H9 (cell line): Measurements from ENCODE around the gene ANKRD55. TPM values are rescaled to one million over a fixed set of nuclear protein-coding genes. Genes with fewer than 3 reads are reported as not detected.

ENCODE experiments used
- DNase-seq: peaks from one replicate; pipeline ENCODE4 v3.0.0-alpha.2; 2017
- H2AFZ ChIP-seq: one replicate; pipeline ENCODE4 v1.6.1; 2013; ENCODE audit warnings: mild to moderate bottlenecking, low read length, control low read depth, moderate library complexity
- H2AK5ac ChIP-seq: 2 replicates; pipeline ENCODE4 v1.6.1; 2013; ENCODE audit warnings: low read length, control low read depth, mixed read lengths; ENCODE audit not compliant: insufficient read length
- H2BK120ac ChIP-seq: one replicate; pipeline ENCODE4 v1.6.1; 2013; ENCODE audit warnings: low read depth, mild to moderate bottlenecking, low read length, control low read depth, inconsistent platforms; ENCODE audit not compliant: poor library complexity, severe bottlenecking
- H2BK12ac ChIP-seq: 2 replicates; pipeline ENCODE4 v1.6.1; 2013; ENCODE audit warnings: low read length, control low read depth, mixed read lengths, low read depth; ENCODE audit not compliant: insufficient read length
- H2BK15ac ChIP-seq: 2 replicates; pipeline ENCODE4 v1.6.1; 2013; ENCODE audit warnings: low read depth, low read length, control low read depth
- H2BK20ac ChIP-seq: one replicate; pipeline ENCODE4 v1.6.1; 2013; ENCODE audit warnings: low read depth, mild to moderate bottlenecking, low read length, control low read depth, inconsistent platforms; ENCODE audit not compliant: poor library complexity, severe bottlenecking
- H2BK5ac ChIP-seq: 2 replicates; pipeline ENCODE4 v1.6.1; 2013; ENCODE audit warnings: low read length, control low read depth, mixed read lengths; ENCODE audit not compliant: insufficient read length
- H3K14ac ChIP-seq: 2 replicates; pipeline ENCODE4 v1.6.1; 2013; ENCODE audit warnings: low read length, control low read depth; ENCODE audit not compliant: insufficient read depth
- H3K18ac ChIP-seq: 2 replicates; pipeline ENCODE4 v1.6.1; 2013; ENCODE audit warnings: low read depth, mild to moderate bottlenecking, mixed read lengths, low read length, control low read depth; ENCODE audit not compliant: insufficient read length
- H3K23ac ChIP-seq: 2 replicates; pipeline ENCODE4 v1.6.1; 2013; ENCODE audit warnings: low read length, control low read depth, mixed read lengths, low read depth; ENCODE audit not compliant: insufficient read length
- H3K23me2 ChIP-seq: 2 replicates; pipeline ENCODE4 v1.6.1; 2013; ENCODE audit warnings: low read depth, mild to moderate bottlenecking, mixed read lengths, low read length, control low read depth; ENCODE audit not compliant: insufficient read length, poor library complexity, severe bottlenecking
- H3K27ac ChIP-seq: 2 replicates; pipeline ENCODE4 v1.5.1; 2013; ENCODE audit warnings: low read length, control low read depth, mixed read lengths, low read depth; ENCODE audit not compliant: insufficient read length
- H3K27me3 ChIP-seq: 2 replicates; pipeline ENCODE4 v1.6.1; 2013; ENCODE audit warnings: low read length, control low read depth, inconsistent platforms; ENCODE audit not compliant: insufficient read depth
- H3K4ac ChIP-seq: 2 replicates; pipeline ENCODE4 v1.6.1; 2013; ENCODE audit warnings: low read depth, mild to moderate bottlenecking, control low read depth, inconsistent platforms, low read length, moderate library complexity
- H3K4me1 ChIP-seq: 2 replicates; pipeline ENCODE4 v1.6.1; 2013; ENCODE audit warnings: low read length, control low read depth, inconsistent platforms; ENCODE audit not compliant: insufficient read depth
- H3K4me2 ChIP-seq: 2 replicates; pipeline ENCODE4 v1.6.1; 2013; ENCODE audit warnings: low read length, control low read depth, mixed read lengths; ENCODE audit not compliant: insufficient read length, insufficient read depth
- H3K56ac ChIP-seq: 2 replicates; pipeline ENCODE4 v1.6.1; 2013; ENCODE audit warnings: low read depth, mild to moderate bottlenecking, mixed read lengths, low read length, control low read depth; ENCODE audit not compliant: insufficient read length
- H3K79me1 ChIP-seq: 2 replicates; pipeline ENCODE4 v1.6.1; 2013; ENCODE audit warnings: low read depth, mild to moderate bottlenecking, moderate library complexity, low read length, control low read depth, inconsistent platforms; ENCODE audit not compliant: insufficient read depth, poor library complexity, severe bottlenecking
- H3K79me2 ChIP-seq: 2 replicates; pipeline ENCODE4 v1.6.1; 2013; ENCODE audit warnings: low read length, control low read depth, inconsistent platforms; ENCODE audit not compliant: insufficient read depth
- H3K9ac ChIP-seq: 2 replicates; pipeline ENCODE4 v1.6.1; 2013; ENCODE audit warnings: low read length, control low read depth, mixed read lengths; ENCODE audit not compliant: insufficient read length; ENCODE audit errors: extremely low read depth
- H3K9me3 ChIP-seq: one replicate; pipeline ENCODE4 v1.6.1; 2013; ENCODE audit warnings: low read depth, low read length, inconsistent platforms; ENCODE audit not compliant: control insufficient read depth
- H3T11ph ChIP-seq: one replicate; pipeline ENCODE4 v1.6.1; 2013; ENCODE audit warnings: mild to moderate bottlenecking, low read length, control low read depth, inconsistent platforms
- H4K20me1 ChIP-seq: one replicate; pipeline ENCODE4 v1.6.1; 2013; ENCODE audit not compliant: control insufficient read depth, insufficient read length, insufficient read depth
- H4K5ac ChIP-seq: 2 replicates; pipeline ENCODE4 v1.6.1; 2013; ENCODE audit warnings: low read depth, mild to moderate bottlenecking, mixed read lengths, low read length, control low read depth; ENCODE audit not compliant: insufficient read length
- H4K8ac ChIP-seq: replicated peaks from 2 replicates; pipeline ENCODE4 v1.6.1; 2013; ENCODE audit warnings: low read length, control low read depth, mixed read lengths, low read depth; ENCODE audit not compliant: insufficient read length
- H4K91ac ChIP-seq: 2 replicates; pipeline ENCODE4 v1.6.1; 2013; ENCODE audit warnings: low read depth, mild to moderate bottlenecking, moderate library complexity, mixed read lengths, low read length, control low read depth; ENCODE audit not compliant: insufficient read length
- H3K27ac Mint-ChIP-seq, 3 experiments: 2 replicates in 2 of 3; 3 replicates in 1 of 3; pipeline ENCODE4 v1.8.0; 2020 to 2021; ENCODE audit warnings: mixed read lengths in 3 of 3, mild to moderate bottlenecking in 1 of 3, moderate library complexity in 1 of 3
- H3K27me3 Mint-ChIP-seq: 2 replicates; pipeline ENCODE4 v1.8.0; 2021; ENCODE audit warnings: low read depth, mild to moderate bottlenecking, moderate library complexity, mixed read lengths
- H3K36me3 Mint-ChIP-seq, 3 experiments: 2 replicates in 2 of 3; 3 replicates in 1 of 3; pipeline ENCODE4 v1.8.0; 2020 to 2021; ENCODE audit warnings: low read depth in 3 of 3, mixed read lengths in 3 of 3; ENCODE audit not compliant: insufficient read depth in 1 of 3
- H3K4me1 Mint-ChIP-seq, 2 experiments: 2 replicates each; pipeline ENCODE4 v1.8.0; 2020; ENCODE audit warnings: mixed read lengths in 2 of 2
- H3K4me3 Mint-ChIP-seq, 2 experiments: 2 replicates in 1 of 2; 3 replicates in 1 of 2; pipeline ENCODE4 v1.8.0; 2020 to 2021; ENCODE audit warnings: mild to moderate bottlenecking in 2 of 2, mixed read lengths in 2 of 2, moderate library complexity in 1 of 2
- H3K9me3 Mint-ChIP-seq, 2 experiments: 2 replicates in 1 of 2; 3 replicates in 1 of 2; pipeline ENCODE4 v1.8.0; 2020; ENCODE audit warnings: mild to moderate bottlenecking in 2 of 2, mixed read lengths in 2 of 2, moderate library complexity in 1 of 2
- CTCF ChIP-seq: fragments of 200-600 bp; sonication (generic); conservative IDR thresholded peaks from 3 replicates; pipeline ENCODE4 v1.8.0; 2021; ENCODE audit warnings: antibody characterized with exemption, mild to moderate bottlenecking
- WGBS: extraction: QIAGEN DNeasy Blood & Tissue Kit; methylation state at CpG from one replicate; pipeline ENCODE4 v1.1.7; 2013; ENCODE audit warnings: missing lambda C conversion rate, low lambda C conversion rate, mixed read lengths; ENCODE audit not compliant: insufficient read length; ENCODE audit errors: extremely low coverage; 5-methylcytosine and 5-hydroxymethylcytosine counted together
- total RNA-seq: library from RNA; stranded (reverse); gene quantifications from 2 replicates; pipeline ENCODE4 v1.2.1, GENCODE V29; 2021

ANKRD55 gene
- total RNA-seq, 1 experiment from 2014 or later: not detected

- no peak overlapping the region for H3K9ac ChIP-seq
- Mint-ChIP-seq H3K27ac (no peak overlapping the region; a peak in 1 of 7 replicates), H3K36me3 (0 out of 7 replicates have a peak, but pooled peaks cover 0 to 4% (median 0%) of the 10 kb centered on the region in 3 experiments), H3K4me1 (peaks cover 6 to 8% of the 10 kb centered on the region in 2 experiments; a peak in 2 of 4 replicates), H3K27me3 (no peaks in the 10 kb centered on the region; the same call in 1 of the 2 replicates), H3K9me3 (peaks cover 0 to 3% of the 10 kb centered on the region in 2 experiments; a peak in 1 of 5 replicates), H3K4me3 (no peak overlapping the region)
- no peak overlapping the region for H3K4ac ChIP-seq
- no peaks in the 10 kb centered on the region for H4K20me1 ChIP-seq
- H3K14ac ChIP-seq: no peak overlapping the region
- no peak overlapping the region for H3T11ph ChIP-seq
- no peaks in the 10 kb centered on the region for H3K79me1 ChIP-seq
- no peak overlapping the region for H3K23ac ChIP-seq
- no peak overlapping the region for H3K4me2 ChIP-seq
- no peak overlapping the region for H2BK12ac ChIP-seq
- H4K91ac ChIP-seq: no peak overlapping the region
- H3K18ac ChIP-seq: no peak overlapping the region
- no peak overlapping the region for H2BK15ac ChIP-seq
- no peak overlapping the region for H4K5ac ChIP-seq
- H2AK5ac ChIP-seq: no peak overlapping the region
- H3K27ac ChIP-seq: no peak overlapping the region
- no peak overlapping the region for H2BK120ac ChIP-seq
- H3K56ac ChIP-seq: no peak overlapping the region
- no peaks in the 10 kb centered on the region for H3K4me1 ChIP-seq
- no peak overlapping the region for H4K8ac ChIP-seq
- no peak for DNase-seq
- TF ChIP-seq CTCF: no peak
- H2BK20ac ChIP-seq: no peak overlapping the region
- no peak overlapping the region for H2BK5ac ChIP-seq
- no peaks in the 10 kb centered on the region for H3K23me2 ChIP-seq
- H2AFZ ChIP-seq: no peak overlapping the region
- no peaks in the 10 kb centered on the region for H3K27me3 ChIP-seq
- no peaks in the 10 kb centered on the region for H3K79me2 ChIP-seq
- WGBS: no CpG with 5 or more reads among the region's 6 CpGs
- no peaks in the 10 kb centered on the region for H3K9me3 ChIP-seq
These were observed 160.0 kb downstream of the ANKRD55 start for GRCh38 chr5:56072863-56073766.
